ENCODE results near the gene ADCY3.

ADCY3 gene

DNA sequence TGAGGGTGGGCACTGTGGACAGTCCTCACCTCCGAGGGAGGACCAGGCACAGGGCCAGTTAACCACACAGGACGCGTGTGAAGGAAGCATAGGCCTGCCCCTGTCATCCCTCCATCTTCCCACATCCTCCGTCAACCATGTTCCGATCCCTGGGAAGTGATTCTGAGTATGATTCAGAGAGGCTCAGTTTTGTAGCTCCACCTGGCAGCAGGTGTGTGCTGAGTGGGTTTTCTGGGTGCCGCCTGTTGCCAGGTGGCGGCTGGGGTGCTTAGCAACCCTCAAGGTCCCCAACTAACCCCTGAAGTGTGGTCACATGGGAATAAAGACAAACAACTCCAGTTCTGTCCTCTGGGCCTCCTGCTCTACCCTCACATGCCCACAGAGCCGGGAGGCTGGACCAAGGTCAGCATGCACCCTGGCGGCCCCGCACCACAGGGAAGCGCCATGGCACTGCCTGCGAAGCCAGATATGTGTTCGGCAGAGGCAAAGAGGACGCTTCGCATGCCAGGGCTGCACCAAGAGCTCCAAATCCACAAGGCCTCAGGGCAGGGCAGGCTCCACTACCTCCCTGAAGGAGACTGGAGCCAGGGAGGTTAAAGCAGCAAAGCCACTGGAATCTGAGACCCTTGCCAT is 60.0 kb downstream of the ADCY3 start:
- no peak overlapping the region for H3K4me3 ChIP-seq (ENCODE audit: low read depth, low read length)
- H3K36me3 ChIP-seq, result no peaks in the 10 kb centered on the region
- TF ChIP-seq, protein P1, sequence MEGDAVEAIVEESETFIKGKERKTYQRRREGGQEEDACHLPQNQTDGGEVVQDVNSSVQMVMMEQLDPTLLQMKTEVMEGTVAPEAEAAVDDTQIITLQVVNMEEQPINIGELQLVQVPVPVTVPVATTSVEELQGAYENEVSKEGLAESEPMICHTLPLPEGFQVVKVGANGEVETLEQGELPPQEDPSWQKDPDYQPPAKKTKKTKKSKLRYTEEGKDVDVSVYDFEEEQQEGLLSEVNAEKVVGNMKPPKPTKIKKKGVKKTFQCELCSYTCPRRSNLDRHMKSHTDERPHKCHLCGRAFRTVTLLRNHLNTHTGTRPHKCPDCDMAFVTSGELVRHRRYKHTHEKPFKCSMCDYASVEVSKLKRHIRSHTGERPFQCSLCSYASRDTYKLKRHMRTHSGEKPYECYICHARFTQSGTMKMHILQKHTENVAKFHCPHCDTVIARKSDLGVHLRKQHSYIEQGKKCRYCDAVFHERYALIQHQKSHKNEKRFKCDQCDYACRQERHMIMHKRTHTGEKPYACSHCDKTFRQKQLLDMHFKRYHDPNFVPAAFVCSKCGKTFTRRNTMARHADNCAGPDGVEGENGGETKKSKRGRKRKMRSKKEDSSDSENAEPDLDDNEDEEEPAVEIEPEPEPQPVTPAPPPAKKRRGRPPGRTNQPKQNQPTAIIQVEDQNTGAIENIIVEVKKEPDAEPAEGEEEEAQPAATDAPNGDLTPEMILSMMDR (IDR thresholded peaks at IDR 0.05; ENCODE audit: low read depth, low read length), result no peak

DNA sequence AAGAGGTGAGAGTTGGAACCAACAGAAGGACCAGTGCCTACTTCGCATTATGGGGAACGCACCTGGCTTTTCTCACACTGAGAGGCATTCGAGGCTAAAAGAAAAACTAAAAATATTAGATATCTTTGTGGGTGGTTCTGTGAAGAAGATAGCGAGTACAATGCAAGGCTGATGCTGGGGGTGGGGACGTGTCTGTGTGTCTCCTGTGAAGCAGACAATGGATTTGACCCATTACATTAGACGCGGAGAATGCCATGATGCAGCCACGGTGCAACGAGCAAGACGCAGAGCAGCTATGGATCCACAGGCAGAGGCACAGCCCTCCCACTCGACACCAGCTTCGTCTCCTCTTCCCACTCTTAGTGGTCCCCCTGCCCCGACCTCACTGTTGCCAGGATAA is 61.0 kb downstream of the ADCY3 start:
- Histone ChIP-seq H3K27me3 (no peaks in the 10 kb centered on the region), H3K36me3 (0 out of 2 replicates have a peak, but pooled peaks cover 3% of the 10 kb centered on the region), H3K4me1 (peaks cover 16% of the 10 kb centered on the region), H3K4me3 (ENCODE audit: low read depth, low read length) (no peak overlapping the region), H3K9me3 (no peaks in the 10 kb centered on the region)
- DNase-seq, result no peak
- TF ChIP-seq, protein P1 (IDR thresholded peaks at IDR 0.05; ENCODE audit: low read depth, low read length), result no peak

More for the DNA sequence above, 60.0 kb downstream of the ADCY3 start:
- DNase-seq, result no peak
- Histone ChIP-seq H3K27me3 (no peaks in the 10 kb centered on the region), H3K4me1 (peaks cover 16% of the 10 kb centered on the region), H3K9me3 (no peaks in the 10 kb centered on the region)

DNA sequence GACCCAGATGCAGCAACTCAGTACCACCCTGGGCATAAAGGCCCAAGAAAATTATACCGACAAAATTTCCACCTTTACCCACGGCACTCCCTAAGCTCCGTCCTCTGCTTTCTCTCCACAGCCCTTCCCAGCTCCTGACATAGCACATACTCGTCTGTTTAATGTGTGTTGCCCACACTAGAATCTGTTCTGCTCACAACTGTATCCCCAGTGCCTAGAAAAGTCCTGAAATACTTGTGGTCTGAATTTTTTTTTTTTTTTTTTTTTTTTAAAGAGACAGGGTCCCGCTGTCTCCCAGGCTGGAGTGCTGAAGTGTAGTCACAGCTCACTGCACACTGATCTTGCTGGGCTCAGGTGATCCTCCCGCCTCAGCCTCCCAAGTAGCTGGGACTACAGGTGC is 62.3 kb downstream of the ADCY3 start:
- no peaks in the 10 kb centered on the region for H3K9me3 ChIP-seq
- peaks cover 16% of the 10 kb centered on the region for H3K4me1 ChIP-seq
- no peak for DNase-seq
- H3K36me3 ChIP-seq, result 0 out of 2 replicates have a peak, but pooled peaks cover 4% of the 10 kb centered on the region
- TF ChIP-seq, protein P1 (IDR thresholded peaks at IDR 0.05; ENCODE audit: low read depth, low read length), result no peak
- H3K27me3 ChIP-seq, result no peaks in the 10 kb centered on the region
- no peak overlapping the region for H3K4me3 ChIP-seq (ENCODE audit: low read depth, low read length)

DNA sequence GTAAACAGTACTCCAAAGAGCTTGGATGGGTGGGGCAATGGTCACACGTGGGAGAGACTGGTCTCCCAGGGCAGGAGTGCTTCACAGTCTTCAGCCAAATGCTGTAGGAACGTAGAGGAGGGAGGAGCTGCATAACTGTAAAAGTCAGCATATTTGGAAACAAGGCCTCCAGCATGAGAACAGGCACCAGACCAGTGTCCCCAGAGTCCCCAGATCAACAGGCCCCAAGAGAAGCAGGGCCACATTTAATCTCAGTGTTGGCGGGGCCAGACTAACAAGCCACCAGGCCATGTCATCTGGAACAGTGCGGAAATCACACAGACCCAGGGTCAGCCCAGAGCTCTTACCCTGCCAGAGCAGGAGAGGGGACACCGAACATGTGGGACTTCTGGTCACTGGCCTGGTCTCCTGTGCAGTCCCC is 63.2 kb downstream of the ADCY3 start:
- Histone ChIP-seq H3K36me3 (0 out of 2 replicates have a peak, but pooled peaks cover 4% of the 10 kb centered on the region), H3K27me3 (no peaks in the 10 kb centered on the region), H3K4me1 (peaks cover 16% of the 10 kb centered on the region), H3K9me3 (no peaks in the 10 kb centered on the region), H3K4me3 (ENCODE audit: low read depth, low read length) (no peak overlapping the region)
- TF ChIP-seq, protein P1 (IDR thresholded peaks at IDR 0.05; ENCODE audit: low read depth, low read length), result no peak
- peak; percentile 42 for DNase-seq

DNA sequence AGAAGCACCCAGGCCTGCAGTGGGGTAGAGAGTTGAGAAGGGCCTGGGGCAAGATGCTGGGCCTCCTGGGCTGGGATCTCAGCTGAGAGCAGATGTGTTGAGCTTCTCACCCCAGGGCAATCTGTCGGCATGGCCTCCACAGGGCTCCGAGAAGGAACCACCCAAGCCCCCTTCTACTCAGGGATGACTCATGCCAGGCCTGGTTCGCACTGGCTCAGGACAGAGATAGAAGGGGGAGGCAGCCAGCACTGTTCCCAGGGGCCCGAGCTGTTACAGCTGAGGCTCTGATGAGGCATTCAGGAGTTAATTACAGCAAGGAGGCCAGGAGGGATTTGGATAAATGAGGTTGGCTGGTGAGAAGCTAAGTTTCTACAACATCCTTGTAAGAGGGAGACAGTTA is 64.3 kb downstream of the ADCY3 start:
- peaks cover 16% of the 10 kb centered on the region for H3K4me1 ChIP-seq
- H3K36me3 ChIP-seq, result 0 out of 2 replicates have a peak, but pooled peaks cover 4% of the 10 kb centered on the region
- DNase-seq, result peak; percentile 89

More for the DNA sequence above, 64.3 kb downstream of the ADCY3 start:
- Histone ChIP-seq H3K27me3 (no peaks in the 10 kb centered on the region), H3K4me3 (ENCODE audit: low read depth, low read length) (no peak overlapping the region), H3K9me3 (no peaks in the 10 kb centered on the region)
- TF ChIP-seq, protein P1 (IDR thresholded peaks at IDR 0.05; ENCODE audit: low read depth, low read length), result no peak

Data from BE2C (cell line).